Nephron progenitor cell (in vitro differentiated cells): Measurements from ENCODE around the gene ARHGAP24.
A peak's percentile ranks its signal among the peaks of the same experiment; 100 is the strongest.

Source experiments
- DNase-seq: peaks from one replicate; pipeline ENCODE4 v3.0.0; 2021
- H3K27ac Mint-ChIP-seq: 2 replicates; pipeline ENCODE4 v1.8.0; 2021; ENCODE audit warnings: mild to moderate bottlenecking, moderate library complexity, mixed read lengths
- H3K27me3 Mint-ChIP-seq: 2 replicates; pipeline ENCODE4 v1.8.0; 2021; ENCODE audit warnings: mild to moderate bottlenecking, low read depth, mixed read lengths; ENCODE audit not compliant: poor library complexity
- H3K36me3 Mint-ChIP-seq: 2 replicates; pipeline ENCODE4 v1.8.0; 2021; ENCODE audit warnings: low read depth, mixed read lengths
- H3K4me1 Mint-ChIP-seq: 2 replicates; pipeline ENCODE4 v1.8.0; 2021; ENCODE audit warnings: mixed read lengths
- H3K4me3 Mint-ChIP-seq: 2 replicates; pipeline ENCODE4 v1.8.0; 2021; ENCODE audit warnings: mild to moderate bottlenecking, moderate library complexity, mixed read lengths
- H3K9me3 Mint-ChIP-seq: 2 replicates; pipeline ENCODE4 v1.8.0; 2021; ENCODE audit warnings: mild to moderate bottlenecking, moderate library complexity, mixed read lengths
- CTCF ChIP-seq: fragments of 200-600 bp; sonication (generic); IDR thresholded peaks from 2 replicates; pipeline ENCODE4 v1.5.0; 2021; ENCODE audit warnings: antibody characterized with exemption

The ARHGAP24 gene

GRCh38 chr4:85929961-85930665 lies 455.2 kb downstream of the ARHGAP24 start:
- Mint-ChIP-seq H3K36me3 (peaks cover 10% of the 10 kb centered on the region), H3K27me3 (no peaks in the 10 kb centered on the region), H3K4me3 (peak overlapping the region; percentile 79), H3K9me3 (no peaks in the 10 kb centered on the region), H3K4me1 (peaks cover 76% of the 10 kb centered on the region), H3K27ac (peak overlapping the region; percentile 96)
- TF ChIP-seq CTCF = no peak
- peak; percentile 40 for DNase-seq

- DNase-seq = peak; percentile 28
- peak overlapping the region; percentile 99 for H3K27ac Mint-ChIP-seq
- peak overlapping the region; percentile 69 for H3K4me3 Mint-ChIP-seq
- H3K27me3 Mint-ChIP-seq = no peaks in the 10 kb centered on the region
- no peaks in the 10 kb centered on the region for H3K9me3 Mint-ChIP-seq
- TF ChIP-seq CTCF = no peak
- peaks cover 86% of the 10 kb centered on the region for H3K4me1 Mint-ChIP-seq
- peaks cover 9% of the 10 kb centered on the region for H3K36me3 Mint-ChIP-seq
Observed at GRCh38 chr4:85932500-85933290, 457.7 kb downstream of the ARHGAP24 start.

- peak overlapping the region; percentile 84 for H3K27ac Mint-ChIP-seq
- peak overlapping the region; percentile 37 for H3K4me3 Mint-ChIP-seq
- peaks cover 9% of the 10 kb centered on the region for H3K36me3 Mint-ChIP-seq
- H3K4me1 Mint-ChIP-seq = peaks cover 86% of the 10 kb centered on the region
- TF ChIP-seq CTCF = no peak
- no peaks in the 10 kb centered on the region for H3K27me3 Mint-ChIP-seq
- H3K9me3 Mint-ChIP-seq = no peaks in the 10 kb centered on the region
- DNase-seq = no peak
Observed at GRCh38 chr4:85933291-85933640, 458.3 kb downstream of the ARHGAP24 start.

DNA sequence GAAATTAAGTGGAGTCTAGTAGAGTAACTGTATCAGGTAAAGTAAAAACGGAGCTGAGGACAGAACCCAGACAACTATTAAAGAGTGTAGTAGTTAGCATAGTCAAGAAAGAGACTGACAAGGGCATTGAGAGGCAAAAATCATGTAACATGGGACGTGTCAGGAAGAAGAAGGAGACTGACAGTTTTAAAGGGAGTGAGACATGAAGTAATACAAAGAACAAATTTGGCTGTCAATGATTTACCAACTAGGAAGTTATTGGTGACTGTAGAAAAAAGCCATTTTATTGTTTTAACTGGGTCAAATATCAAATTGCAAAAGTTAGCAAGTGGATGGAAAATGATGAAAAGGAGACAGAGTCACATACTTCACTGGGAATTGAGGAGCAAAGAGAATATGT lies 462.6 kb downstream of the ARHGAP24 start:
- no peaks in the 10 kb centered on the region for H3K9me3 Mint-ChIP-seq
- H3K36me3 Mint-ChIP-seq = peaks cover 14% of the 10 kb centered on the region
- no peak for TF ChIP-seq CTCF
- DNase-seq = no peak
- H3K27me3 Mint-ChIP-seq = no peaks in the 10 kb centered on the region
- no peak overlapping the region for H3K4me3 Mint-ChIP-seq
- H3K4me1 Mint-ChIP-seq = peaks cover 85% of the 10 kb centered on the region
- H3K27ac Mint-ChIP-seq = peak overlapping the region; percentile 95

DNA sequence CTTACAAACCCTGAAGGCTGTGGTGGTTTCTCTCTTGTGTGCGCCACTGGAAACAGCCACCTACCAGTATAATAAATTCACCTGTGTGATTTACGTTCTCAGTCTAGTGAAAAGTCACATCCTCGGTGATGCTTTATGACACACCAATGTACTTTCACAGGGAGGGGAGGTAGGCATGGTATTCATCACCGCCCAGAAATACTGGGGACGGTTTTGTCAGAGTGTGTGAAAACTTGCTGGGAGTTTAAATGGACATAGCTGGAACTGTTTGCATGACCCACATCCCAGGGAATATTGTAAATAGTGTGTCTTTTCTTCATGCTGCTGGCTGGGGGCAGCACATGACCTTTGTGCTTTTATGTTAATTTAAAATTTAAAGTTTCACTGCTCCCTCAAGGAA lies 463.1 kb downstream of the ARHGAP24 start:
- Mint-ChIP-seq H3K4me1 (peaks cover 80% of the 10 kb centered on the region), H3K27me3 (no peaks in the 10 kb centered on the region), H3K27ac (peak overlapping the region; percentile 95), H3K36me3 (peaks cover 15% of the 10 kb centered on the region), H3K4me3 (no peak overlapping the region), H3K9me3 (no peaks in the 10 kb centered on the region)
- TF ChIP-seq CTCF = no peak
- no peak for DNase-seq
